ENCODE measurements around the gene MOB3B.
A peak's percentile ranks its signal among the peaks of the same experiment; 100 is the strongest.

Gene MOB3B

DNA sequence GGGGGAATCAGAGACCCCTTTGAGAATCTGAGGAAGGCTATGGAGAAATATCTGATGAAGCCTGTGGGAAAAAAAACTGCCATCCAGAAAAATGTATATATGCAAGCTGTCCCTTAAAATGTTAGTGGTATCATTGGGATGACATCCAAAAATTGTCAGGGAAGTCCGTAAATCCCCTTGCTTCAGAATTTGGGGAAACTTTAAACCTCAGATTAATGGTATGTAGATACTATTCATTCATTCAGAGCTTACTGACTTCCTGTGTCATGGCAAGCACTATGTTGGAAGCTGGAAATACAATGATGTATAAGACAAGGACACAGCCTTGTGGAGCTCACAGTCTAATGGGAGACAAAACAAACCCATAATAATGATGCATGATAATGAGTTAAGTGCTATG is 10.9 kb upstream of the MOB3B start:
- DNase-seq (ENCODE audit: low spot score), result peak; percentile 9

DNA sequence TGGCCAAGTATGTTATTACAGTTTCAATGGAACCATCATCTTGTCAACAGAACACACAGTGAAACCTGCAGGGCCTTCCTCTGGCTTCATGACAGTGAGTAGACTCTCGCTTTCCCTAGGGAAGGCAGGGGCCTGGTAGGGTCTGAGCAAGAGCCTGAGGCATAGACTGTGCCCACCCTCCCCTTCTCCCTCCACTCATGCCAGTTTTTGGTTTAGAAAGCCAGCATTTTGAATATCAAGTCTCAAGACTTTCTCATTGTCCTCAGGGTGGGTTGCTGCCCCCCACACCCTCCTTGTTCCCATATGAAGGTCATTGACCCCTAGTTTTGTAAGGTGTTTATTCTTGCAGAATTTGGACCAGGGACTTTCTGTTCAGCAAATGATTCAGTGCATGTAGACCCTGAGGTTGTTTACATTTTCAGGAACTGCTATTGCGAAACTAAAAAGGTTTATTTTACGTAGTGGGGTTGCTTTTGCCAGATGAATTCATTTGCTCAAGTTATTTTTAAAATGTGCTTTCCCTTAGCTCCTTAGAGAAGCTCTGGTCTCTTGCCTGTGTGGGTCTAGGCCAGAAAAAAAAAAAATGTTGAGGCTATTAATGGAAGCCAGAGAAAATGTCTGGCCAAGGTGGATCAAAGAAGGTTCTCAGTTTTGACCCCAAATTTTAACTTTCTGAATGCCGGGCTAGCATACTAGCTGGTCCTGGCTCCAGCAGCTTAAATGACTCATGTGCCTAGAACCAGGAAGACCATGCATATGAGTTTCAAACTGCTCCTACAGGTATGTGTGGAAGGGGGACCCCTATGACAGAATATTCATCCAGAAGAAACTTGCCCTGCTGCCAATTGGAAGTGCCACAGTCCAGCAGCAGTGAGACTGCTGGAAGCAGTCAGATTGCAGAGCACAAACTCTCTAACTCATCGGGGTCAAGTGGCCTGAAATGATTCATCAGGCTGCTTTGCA is 10.1 kb upstream of the MOB3B start:
- DNase-seq (ENCODE audit: low spot score), result peak; percentile 49

DNA sequence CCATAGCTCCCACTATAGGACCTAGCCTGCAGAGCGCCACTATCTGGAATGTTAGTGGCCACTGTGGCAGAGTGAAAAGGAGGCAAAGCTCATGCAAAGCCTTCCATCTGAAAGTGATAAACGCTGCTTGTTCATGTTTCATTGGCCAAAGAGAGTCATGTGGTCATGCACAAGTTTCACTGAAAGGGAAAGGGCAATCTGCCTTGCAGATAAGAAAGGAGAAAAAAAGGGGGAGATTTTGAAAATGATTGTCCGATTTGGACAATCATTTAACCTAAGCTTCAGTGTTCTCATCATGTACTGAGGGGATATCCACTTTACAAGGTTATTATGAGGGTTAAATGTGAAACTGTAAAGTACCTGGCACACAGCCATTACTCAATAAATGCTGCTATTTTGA is 9.0 kb upstream of the MOB3B start:
- DNase-seq (ENCODE audit: low spot score), result no peak

DNA sequence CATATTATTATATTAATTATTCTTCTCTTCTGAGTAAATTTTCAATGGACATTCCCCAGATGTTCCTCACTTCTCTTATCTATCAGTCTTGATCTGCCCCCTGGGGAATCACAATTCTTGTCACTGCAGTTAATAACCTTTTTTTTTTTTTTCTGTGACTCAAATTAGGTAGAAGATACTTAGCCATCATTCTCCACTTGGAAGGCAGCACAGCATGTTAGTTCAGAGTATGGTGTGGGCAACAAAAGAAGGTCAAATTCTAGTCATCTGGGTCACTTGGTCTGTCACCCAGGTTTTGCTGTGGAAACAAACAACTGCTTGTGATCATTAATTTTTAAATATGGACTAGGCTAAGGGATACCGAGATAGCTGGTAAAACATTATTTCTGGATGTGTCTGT is 8.1 kb upstream of the MOB3B start:
- no peak for DNase-seq (ENCODE audit: low spot score)

DNA sequence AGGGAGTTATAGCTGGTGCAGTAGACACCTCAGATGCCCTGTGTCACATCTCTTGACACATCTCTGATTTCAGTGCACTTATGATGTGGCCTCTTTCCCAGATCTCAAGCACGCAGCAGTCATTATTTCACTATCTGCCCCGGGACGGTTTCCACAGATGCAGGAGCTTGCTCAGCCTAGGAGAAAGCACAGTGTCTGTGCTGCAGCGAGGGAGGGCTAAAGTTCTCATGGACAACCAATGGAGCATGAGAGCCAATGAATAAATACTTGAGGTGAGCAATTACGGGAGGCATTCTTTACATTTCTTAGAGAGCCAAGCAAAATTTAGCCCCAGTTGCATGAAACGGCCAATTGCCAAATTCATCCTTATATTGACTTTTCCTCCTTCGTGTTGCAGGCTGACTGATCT is 7.4 kb upstream of the MOB3B start:
- DNase-seq (ENCODE audit: low spot score), result no peak

DNA sequence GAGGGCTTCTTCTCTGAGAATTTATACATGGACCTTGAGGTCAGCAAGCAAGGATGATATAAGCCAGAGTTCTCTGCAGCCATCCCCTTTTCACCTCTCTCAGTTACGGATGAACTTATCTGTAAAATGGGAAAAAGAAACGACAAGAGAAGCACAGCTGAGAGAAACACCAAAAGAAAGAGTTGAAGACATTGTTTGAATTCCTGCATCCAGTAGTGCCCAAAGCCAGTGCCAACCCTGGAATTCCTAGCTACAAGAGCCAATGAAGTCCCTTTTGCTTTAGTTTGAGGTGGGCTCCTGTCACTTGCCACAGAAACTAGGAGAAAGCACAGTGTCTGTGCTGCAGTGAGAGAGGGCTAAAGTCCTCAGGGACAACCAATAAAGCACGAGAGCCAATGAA is 6.6 kb upstream of the MOB3B start:
- no peak for DNase-seq (ENCODE audit: low spot score)

DNA sequence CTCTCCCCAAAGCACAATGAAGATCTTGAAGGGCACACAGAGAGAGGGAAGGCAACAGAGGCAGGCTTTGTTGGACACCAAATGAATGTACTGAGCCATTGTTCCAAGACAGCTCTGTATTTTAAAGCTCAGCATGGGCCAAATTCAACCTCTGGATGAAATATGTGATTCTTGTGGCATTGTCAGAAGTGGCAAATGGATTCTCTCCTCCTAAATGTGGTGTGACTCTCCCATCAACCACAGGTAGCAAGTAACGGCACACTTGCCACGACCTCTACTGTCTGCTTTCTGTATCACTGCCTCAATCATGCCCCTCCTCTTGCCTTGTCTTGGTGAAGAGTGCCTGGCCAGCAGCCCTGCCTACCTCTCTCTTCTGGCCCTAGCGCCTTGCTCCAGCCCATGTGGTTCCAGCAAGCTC is 6.1 kb upstream of the MOB3B start:
- no peak for DNase-seq (ENCODE audit: low spot score)

DNA sequence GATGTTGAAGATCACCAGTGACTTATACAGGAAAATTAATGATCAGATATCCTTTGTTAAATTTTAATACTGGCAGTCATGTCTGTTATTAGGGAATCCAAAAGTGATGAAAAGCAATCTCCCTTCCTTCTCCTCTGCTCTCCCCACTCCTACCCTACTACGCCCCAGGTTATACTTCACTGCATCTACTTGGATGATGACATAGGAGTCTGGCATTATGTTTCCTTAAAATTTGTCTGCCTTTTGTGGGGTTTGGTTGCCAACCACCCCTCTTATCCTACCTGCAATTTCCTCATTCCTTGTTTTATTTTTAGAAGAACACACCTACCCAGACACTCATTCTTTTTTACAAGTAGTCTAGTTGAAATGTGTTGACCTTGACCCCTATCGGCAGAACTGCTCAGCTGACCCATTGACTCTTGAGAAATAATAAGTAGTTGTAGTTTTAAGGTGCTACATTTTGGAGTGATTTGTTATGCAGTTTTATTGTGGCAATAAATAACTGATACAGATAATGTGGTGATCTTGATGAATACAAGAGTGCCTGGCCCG is 5.1 kb upstream of the MOB3B start:
- DNase-seq (ENCODE audit: low spot score), result no peak

DNA sequence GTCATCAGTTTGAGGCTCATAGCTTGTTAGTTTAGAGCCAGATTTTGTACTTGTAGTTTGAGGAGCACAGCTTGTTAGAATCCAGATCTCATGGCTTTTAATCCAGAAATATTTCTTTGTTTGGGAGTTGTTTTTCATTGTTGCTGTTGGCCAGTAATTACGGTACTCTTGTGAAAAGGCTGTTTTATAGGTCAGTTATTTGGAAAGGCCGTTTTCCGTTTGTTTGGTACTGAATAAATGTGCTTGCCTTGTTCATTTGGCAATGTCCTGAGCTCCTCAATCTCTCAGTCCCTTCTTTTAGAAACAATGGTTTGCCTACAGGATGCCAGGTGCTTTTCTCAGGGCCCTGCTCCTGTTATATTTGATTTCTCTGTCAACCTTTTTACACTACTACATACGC is 4.5 kb upstream of the MOB3B start:
- no peak for DNase-seq (ENCODE audit: low spot score)

DNA sequence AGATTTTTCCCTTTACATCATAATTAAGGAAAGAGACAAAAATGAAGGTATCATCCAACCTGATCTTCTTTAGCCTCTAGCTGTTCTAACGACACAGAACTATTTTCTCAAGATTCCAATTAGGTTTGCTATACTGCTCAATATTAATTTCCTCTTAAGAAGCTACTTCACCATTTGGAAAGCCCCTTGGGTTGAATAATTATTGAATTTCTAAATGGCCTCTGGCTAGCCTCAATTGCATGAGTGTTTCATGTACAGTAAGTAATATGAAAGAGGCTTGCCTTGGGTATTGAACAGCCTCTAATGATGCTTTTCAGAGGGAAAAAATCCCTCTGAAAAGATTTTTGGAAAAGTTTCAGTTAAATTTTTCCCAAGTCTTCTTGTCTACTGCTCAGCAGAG is 3.7 kb upstream of the MOB3B start:
- no peak for DNase-seq (ENCODE audit: low spot score)

DNA sequence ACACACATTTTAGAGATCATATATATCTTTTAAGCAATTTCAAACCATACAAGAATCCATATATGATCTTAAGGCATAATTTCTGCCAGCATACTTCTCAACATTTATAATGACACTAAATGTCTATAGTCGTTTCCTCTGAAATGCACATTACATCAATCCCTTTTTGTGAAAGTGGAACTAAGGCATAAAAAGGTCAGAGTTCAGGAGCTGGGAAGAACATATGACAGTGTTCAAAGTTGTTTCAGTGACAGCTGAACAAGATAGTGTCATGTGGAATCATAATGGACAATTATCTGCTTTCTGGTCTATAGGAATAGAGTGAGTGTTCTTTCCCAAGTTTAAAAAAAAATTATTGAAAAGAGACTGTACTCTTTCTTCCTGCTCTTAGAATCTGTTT is 2.4 kb upstream of the MOB3B start:
- DNase-seq (ENCODE audit: low spot score), result no peak

DNA sequence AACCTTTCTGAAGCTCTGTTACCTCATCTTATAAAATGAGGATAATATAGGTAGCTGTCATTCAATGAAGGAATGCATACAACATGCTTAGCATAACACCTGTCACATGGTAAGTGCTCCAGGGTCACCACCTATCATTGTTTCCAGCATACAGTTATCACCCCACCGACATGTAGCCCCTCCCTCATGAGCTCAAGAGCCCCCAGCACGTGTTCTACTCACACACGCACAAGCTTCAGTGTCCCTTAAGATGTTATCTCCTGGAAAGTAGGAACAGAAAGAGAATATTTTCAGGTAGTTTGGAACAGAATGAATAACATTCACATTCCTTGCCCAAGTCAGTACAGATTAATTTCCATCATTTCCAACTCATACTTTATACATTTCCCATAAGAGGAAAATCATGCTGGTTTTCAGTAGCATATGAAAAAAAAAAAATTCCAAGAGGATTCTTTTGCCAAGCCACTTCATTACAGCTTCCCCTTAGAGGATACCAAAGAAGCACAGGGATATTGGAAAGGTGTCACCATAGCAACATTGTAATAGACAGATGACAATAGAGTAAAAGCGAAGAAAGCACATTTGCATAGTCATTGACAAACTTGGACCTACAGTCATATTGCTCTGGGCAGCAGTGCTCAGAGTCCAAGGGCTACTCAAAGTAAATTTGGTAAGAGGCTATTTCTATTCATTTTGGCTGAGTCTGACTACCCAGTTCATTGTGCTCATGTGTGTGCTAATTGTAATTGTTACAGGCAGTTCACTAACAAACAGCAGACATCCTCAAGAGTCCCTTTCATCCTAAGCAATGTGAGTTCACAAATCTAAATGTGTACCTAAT is 1.5 kb upstream of the MOB3B start:
- no peak for DNase-seq (ENCODE audit: low spot score)

DNA sequence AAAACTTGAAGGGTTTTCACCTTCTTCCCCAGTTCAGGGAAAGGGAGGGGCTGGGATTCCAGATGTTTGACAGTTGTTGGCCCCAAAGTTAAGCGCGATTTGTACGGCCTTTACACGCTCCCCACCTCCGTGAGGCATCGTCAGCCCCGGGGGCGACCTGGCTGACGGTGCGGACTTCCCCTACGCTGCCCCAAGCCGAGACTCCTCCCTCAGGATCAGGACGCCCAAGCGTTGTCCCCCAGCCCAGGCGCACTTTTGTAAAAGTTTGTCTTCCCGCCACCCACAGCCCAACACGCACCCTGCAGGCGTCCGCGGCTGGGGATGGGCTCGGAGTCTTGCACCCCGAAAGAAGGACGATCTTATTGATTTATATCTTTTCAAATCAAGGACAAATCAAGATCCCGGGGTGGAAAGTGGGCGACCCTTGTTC is 713 bp downstream of the MOB3B start:
- peak; percentile 39 for DNase-seq (ENCODE audit: low spot score)

DNA sequence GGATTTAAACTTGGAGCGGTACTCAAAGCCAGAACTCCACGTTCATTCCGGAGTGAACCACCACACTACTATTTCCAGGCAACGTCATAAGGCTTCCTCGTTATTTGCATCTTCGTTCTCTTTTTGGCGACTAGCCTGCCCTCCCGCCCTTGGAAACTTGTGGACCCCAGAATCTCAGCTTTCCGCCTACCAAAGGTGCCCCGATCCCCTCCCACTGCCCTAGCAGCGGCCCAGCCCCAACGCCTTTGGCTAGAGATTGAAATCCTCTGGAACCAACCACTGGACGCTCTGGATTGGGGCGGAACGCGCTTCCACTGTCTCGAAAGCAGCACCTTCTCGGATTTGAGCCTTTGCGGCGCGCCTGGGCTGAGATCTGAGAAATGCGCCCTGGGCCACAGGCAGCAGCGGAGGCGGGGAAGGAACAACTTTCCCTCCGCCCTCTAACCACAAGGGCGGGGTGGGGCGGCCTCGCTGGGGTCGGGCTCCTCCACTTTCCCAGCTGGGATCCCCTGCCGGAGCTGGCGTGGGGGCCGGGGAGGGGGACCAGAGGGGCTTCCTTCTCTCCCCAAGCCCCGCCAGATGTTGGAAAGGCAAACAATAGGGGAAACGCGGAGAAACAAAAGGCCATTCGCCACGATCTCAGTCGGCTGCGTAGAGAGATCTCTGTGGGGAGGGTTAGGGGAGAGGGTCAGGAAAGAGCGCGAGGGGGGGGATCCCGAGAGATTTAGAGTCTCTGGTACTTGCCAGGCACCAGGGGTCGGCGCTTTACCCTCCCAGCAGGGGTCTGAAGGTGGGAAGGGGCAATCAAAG is 1.3 kb downstream of the MOB3B start:
- peak; percentile 68 for DNase-seq (ENCODE audit: low spot score)

DNA sequence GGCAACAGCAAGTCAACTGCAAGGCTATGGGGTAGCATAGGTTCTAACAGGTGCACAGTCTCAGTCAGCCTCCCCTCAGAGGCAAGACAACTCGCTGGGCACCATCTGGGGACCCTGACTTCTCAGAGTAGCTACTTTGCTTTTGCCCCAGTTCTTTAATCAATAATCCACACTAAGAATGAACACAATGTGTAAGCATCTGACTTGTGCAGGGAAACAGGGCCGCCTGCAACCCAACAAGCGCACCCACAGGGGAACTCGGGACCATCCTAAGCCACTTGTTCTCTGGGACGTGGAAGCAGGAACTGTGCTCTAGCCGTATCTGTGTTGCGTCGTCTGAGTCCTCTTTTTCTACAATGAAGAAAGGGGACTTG is 1.9 kb downstream of the MOB3B start:
- DNase-seq (ENCODE audit: low spot score), result no peak

DNA sequence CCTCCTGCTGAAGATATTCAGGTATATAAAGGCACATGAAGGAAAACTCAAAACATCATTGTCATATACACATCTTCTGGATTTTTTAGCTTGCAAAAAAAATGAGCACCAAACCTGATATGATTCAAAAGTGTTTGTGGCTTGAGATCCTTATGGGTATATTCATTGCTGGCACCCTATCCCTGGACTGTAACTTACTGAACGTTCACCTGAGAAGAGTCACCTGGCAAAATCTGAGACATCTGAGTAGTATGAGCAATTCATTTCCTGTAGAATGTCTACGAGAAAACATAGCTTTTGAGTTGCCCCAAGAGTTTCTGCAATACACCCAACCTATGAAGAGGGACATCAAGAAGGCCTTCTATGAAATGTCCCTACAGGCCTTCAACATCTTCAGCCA is 5.4 kb downstream of the MOB3B start, which contains the start of gene IFNK:
IFNK (plus strand) TSS at position 55 of the 400 bp plus-strand sequence; CDS start at position 102, 47 bp downstream.
- DNase-seq (ENCODE audit: low spot score), result no peak

DNA sequence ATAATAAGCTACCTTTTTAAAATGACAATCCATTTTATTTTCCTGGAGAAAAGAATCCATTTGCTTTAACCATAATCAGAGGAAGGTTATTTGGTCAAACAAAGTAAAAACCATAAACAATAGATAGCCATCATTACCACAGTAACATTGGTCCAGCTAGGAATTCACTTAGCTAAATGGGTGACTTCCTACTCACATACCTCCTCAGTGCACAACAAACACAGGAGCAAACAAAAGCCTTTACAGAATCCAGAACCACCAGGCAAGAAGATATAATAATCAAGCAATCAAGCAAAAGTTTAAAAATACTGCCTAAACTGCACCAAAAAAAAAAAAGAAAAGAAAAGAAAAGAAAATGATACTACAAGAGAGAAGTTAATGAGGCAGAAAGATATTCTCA is 6.5 kb downstream of the MOB3B start:
- DNase-seq (ENCODE audit: low spot score), result no peak

DNA sequence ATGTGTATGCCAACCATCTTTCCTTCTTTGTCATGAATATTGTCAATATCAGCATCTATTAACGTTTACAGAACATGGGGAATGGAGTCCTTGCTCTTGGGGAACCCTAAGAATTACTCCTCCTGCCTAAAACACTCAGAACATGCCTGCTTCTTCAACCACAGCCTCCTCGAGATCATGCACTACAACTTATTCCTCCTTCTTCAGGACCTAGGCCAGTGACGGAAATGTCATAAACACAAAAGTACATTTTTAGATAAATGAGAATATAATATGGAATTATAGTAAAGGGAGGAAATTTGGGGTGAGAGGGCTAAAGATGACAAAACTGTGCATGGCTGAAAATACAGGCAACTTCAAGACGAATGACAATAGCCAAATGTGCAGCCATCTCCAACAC is 8.6 kb downstream of the MOB3B start:
- no peak for DNase-seq (ENCODE audit: low spot score)

DNA sequence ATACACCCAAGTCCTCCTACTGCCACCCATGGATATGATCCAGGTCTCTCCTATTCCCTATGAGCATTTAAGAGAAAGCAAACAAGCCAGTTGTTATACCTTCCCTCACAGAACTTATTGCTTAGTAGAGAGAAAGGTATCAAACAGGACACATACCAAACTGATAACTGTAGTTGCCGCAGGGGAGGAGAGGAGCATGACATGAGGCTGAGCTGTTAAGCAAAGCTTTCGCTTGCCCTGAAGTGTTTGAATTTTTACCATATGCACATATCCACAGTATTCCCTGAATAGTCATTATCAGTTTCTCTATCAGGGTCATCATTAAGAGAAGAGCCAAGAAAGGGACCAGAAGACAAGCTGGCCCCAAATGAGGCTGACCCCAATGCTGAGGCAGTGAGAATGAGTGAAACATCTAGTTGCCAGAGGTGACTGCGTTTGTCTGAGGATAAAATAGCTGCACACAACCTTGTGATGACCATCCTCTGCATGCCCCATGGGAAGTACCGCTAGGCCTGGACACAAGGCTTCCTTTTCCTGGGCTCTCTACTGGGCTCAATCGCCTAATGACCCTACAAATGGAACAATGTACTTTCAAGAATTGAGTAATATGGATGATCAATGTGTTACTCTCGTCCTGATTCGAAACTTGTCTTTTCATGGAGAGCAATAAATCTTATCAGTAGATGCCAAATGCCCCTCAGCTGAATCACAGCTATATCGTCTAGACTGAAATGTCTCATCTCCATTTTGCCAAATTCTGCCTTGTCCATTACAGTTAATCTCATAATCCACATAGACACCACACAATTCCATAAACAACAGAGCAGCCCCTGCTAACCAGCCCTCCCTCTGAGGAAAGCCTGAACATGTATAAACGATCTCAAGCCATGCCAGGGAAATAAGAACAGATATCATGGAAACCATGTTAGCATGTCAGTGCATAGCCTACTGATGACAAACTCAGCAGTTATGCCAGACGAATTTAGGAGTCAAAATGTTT is 9.8 kb downstream of the MOB3B start:
- peak; percentile 29 for DNase-seq (ENCODE audit: low spot score)

DNA sequence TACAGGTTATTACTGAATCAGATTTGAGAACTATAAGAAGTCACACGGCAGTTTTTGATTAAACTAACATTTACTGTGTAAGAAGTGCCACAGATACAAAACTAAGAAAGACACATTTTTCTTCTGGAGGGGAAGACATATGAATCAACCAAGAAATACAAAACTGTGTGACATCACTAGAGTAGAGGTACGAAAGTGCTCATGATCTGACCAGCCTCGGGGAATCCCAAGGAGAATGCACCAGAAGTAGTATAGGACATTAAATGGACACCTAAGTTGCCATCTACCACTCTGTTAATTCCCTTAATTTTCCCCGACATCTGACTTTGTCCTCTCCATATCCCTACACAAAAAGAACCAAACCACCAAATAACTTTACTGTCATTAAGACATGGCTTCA is 10.8 kb downstream of the MOB3B start:
- DNase-seq (ENCODE audit: low spot score), result no peak

DNA sequence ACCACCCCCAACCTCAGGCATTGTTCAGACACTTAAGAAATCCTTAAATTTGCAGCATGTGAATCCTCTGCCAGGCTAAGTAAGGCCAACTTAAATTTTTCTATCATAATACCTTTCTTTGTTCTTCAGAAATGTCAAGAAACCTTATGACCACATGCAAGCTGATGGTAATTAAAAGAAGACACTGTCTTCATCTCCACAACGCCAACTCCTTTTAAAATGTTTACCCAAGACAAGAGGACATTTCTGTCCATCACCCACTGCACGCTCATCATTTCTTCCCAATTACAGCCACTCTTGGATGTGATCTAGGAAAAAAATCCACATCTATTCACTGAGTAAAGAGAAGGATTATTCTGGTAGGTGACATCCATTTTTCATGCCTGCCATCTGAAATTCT is 11.6 kb downstream of the MOB3B start:
- no peak for DNase-seq (ENCODE audit: low spot score)
